ENCODE results near the gene RTF1. TPM values are rescaled to one million over a fixed set of nuclear protein-coding genes. Genes with fewer than 3 reads are reported as not detected.

RTF1 gene
- total RNA-seq, 1 experiment from 2014 or later: 24.2 TPM

- in situ Hi-C loops (cut with HindIII; ENCODE audit: low pct_unique_long_range_greater_than_20kb, low sequenced_read_pairs): no loop called here
- no peak for DNase-seq (ENCODE audit: low read depth)
Measured at GRCh38 chr15:41499109-41499851, 82.4 kb downstream of the RTF1 start.

- in situ Hi-C loops (cut with HindIII; ENCODE audit: low pct_unique_long_range_greater_than_20kb, low sequenced_read_pairs): no loop called here
- peak; percentile 78 for DNase-seq (ENCODE audit: low read depth)
Measured at GRCh38 chr15:41501191-41501917, 84.5 kb downstream of the RTF1 start.

GRCh38 chr15:41501931-41502794 lies 85.3 kb downstream of the RTF1 start:
- in situ Hi-C loops (cut with HindIII; ENCODE audit: low pct_unique_long_range_greater_than_20kb, low sequenced_read_pairs): no loop called here
- DNase-seq (ENCODE audit: low read depth): no peak

GRCh38 chr15:41502795-41503668 lies 86.1 kb downstream of the RTF1 start:
- in situ Hi-C loops (cut with HindIII; ENCODE audit: low pct_unique_long_range_greater_than_20kb, low sequenced_read_pairs): no loop called here

GRCh38 chr15:41503669-41504010 lies 86.7 kb downstream of the RTF1 start:
- DNase-seq (ENCODE audit: low read depth): no peak
- in situ Hi-C loops (cut with HindIII; ENCODE audit: low pct_unique_long_range_greater_than_20kb, low sequenced_read_pairs): no loop called here

More at GRCh38 chr15:41502795-41503668, 86.1 kb downstream of the RTF1 start:
- no peak for DNase-seq (ENCODE audit: low read depth)

GRCh38 chr15:41504751-41505492 lies 88.0 kb downstream of the RTF1 start:
- in situ Hi-C loops (cut with HindIII; ENCODE audit: low pct_unique_long_range_greater_than_20kb, low sequenced_read_pairs): no loop called here
- DNase-seq (ENCODE audit: low read depth): no peak

- no peak for DNase-seq (ENCODE audit: low read depth)
- in situ Hi-C loops (cut with HindIII; ENCODE audit: low pct_unique_long_range_greater_than_20kb, low sequenced_read_pairs): no loop called here
Measured at GRCh38 chr15:41505776-41506175, 88.9 kb downstream of the RTF1 start.

- in situ Hi-C loops (cut with HindIII; ENCODE audit: low pct_unique_long_range_greater_than_20kb, low sequenced_read_pairs): no loop called here
- DNase-seq (ENCODE audit: low read depth): no peak
Measured at GRCh38 chr15:41506796-41507341, 90.0 kb downstream of the RTF1 start.

GRCh38 chr15:41507820-41508290 lies 91.0 kb downstream of the RTF1 start:
- DNase-seq (ENCODE audit: low read depth): no peak
- in situ Hi-C loops (cut with HindIII; ENCODE audit: low pct_unique_long_range_greater_than_20kb, low sequenced_read_pairs): no loop called here

- in situ Hi-C loops (cut with HindIII; ENCODE audit: low pct_unique_long_range_greater_than_20kb, low sequenced_read_pairs): no loop called here
- no peak for DNase-seq (ENCODE audit: low read depth)
Measured at GRCh38 chr15:41510728-41511127, 93.8 kb downstream of the RTF1 start.

GRCh38 chr15:41511331-41511898 lies 94.5 kb downstream of the RTF1 start:
- in situ Hi-C loops (cut with HindIII; ENCODE audit: low pct_unique_long_range_greater_than_20kb, low sequenced_read_pairs): no loop called here
- no peak for DNase-seq (ENCODE audit: low read depth)

- in situ Hi-C loops (cut with HindIII; ENCODE audit: low pct_unique_long_range_greater_than_20kb, low sequenced_read_pairs): no loop called here
- no peak for DNase-seq (ENCODE audit: low read depth)
Measured at GRCh38 chr15:41511899-41512369, 95.0 kb downstream of the RTF1 start.

- in situ Hi-C loops (cut with HindIII; ENCODE audit: low pct_unique_long_range_greater_than_20kb, low sequenced_read_pairs): no loop called here
- no peak for DNase-seq (ENCODE audit: low read depth)
Measured at GRCh38 chr15:41512512-41512939, 95.6 kb downstream of the RTF1 start.

- in situ Hi-C loops (cut with HindIII; ENCODE audit: low pct_unique_long_range_greater_than_20kb, low sequenced_read_pairs): no loop called here
- no peak for DNase-seq (ENCODE audit: low read depth)
Measured at GRCh38 chr15:41512940-41513505, 96.1 kb downstream of the RTF1 start.

- in situ Hi-C loops (cut with HindIII; ENCODE audit: low pct_unique_long_range_greater_than_20kb, low sequenced_read_pairs): no loop called here
- DNase-seq (ENCODE audit: low read depth): no peak
Measured at GRCh38 chr15:41513506-41514227, 96.8 kb downstream of the RTF1 start, which contains the start of gene LTK. TSS of gene LTK (minus strand) at chr15:41513827. CDS start at chr15:41513709, 118 bp downstream.

Measured in Caki2 (cell line).